Measurements from ENCODE around the gene GOLGA6A. TPM values are rescaled to one million over a fixed set of nuclear protein-coding genes. Genes with fewer than 3 reads are reported as not detected.
"Not testable (repeated sequence)": the region's sequence is repeated elsewhere in the genome, so short reads cannot be mapped to it uniquely, and the experiment has no call there.

Gene GOLGA6A
- total and polyA plus RNA-seq, 2 donors = 0.06 TPM; not detected in 1

GRCh38 chr15:74053517-74053916 is 28.8 kb downstream of the GOLGA6A start:
- 64% methylated on average over 15 of the region's 15 CpGs for WGBS
- Histone ChIP-seq H3K4me1 (ENCODE audit: insufficient read depth) (no peaks in the 10 kb centered on the region), H3K36me3 (ENCODE audit: insufficient read depth) (no peaks in the 10 kb centered on the region), H3K4me3 (ENCODE audit: low read depth, low read length) (no peak overlapping the region), H3K27ac (ENCODE audit: low read depth) (no peak overlapping the region)
- no peak for DNase-seq (ENCODE audit: extremely low spot score)

- H3K27ac ChIP-seq (ENCODE audit: low read depth); H3K4me1 ChIP-seq (ENCODE audit: insufficient read depth); H3K36me3 ChIP-seq (ENCODE audit: insufficient read depth); DNase-seq (ENCODE audit: extremely low spot score); H3K4me3 ChIP-seq (ENCODE audit: low read depth, low read length): not testable (repeated sequence)
- 91% methylated on average over 42 of the region's 42 CpGs for WGBS
These were observed 29.8 kb downstream of the GOLGA6A start for GRCh38 chr15:74052271-74053260.

GRCh38 chr15:74050556-74051234 is 31.7 kb downstream of the GOLGA6A start:
- Histone ChIP-seq H3K4me3 (ENCODE audit: low read depth, low read length) (no peak overlapping the region), H3K27ac (ENCODE audit: low read depth) (peak overlapping the region; percentile 28), H3K36me3 (ENCODE audit: insufficient read depth) (no peaks in the 10 kb centered on the region), H3K4me1 (ENCODE audit: insufficient read depth) (no peaks in the 10 kb centered on the region)
- 65% methylated on average over 8 of the region's 8 CpGs for WGBS
- no peak for DNase-seq (ENCODE audit: extremely low spot score)

GRCh38 chr15:74050127-74050526 is 32.2 kb downstream of the GOLGA6A start:
- H3K4me1 ChIP-seq (ENCODE audit: insufficient read depth) = no peaks in the 10 kb centered on the region
- H3K4me3 ChIP-seq (ENCODE audit: low read depth, low read length) = no peak overlapping the region
- 87% methylated on average over 5 of the region's 5 CpGs for WGBS
- H3K36me3 ChIP-seq (ENCODE audit: insufficient read depth) = no peaks in the 10 kb centered on the region
- no peak for DNase-seq (ENCODE audit: extremely low spot score)
- H3K27ac ChIP-seq (ENCODE audit: low read depth) = no peak overlapping the region

GRCh38 chr15:74046275-74046674 is 36.1 kb downstream of the GOLGA6A start:
- H3K36me3 ChIP-seq (ENCODE audit: insufficient read depth) = no peaks in the 10 kb centered on the region
- H3K27ac ChIP-seq (ENCODE audit: low read depth) = no peak overlapping the region
- 80% methylated on average over 7 of the region's 7 CpGs for WGBS
- H3K4me3 ChIP-seq (ENCODE audit: low read depth, low read length) = no peak overlapping the region
- H3K4me1 ChIP-seq (ENCODE audit: insufficient read depth) = no peaks in the 10 kb centered on the region
- no peak for DNase-seq (ENCODE audit: extremely low spot score)

- no peaks in the 10 kb centered on the region for H3K4me1 ChIP-seq (ENCODE audit: insufficient read depth)
- H3K4me3 ChIP-seq (ENCODE audit: low read depth, low read length) = no peak overlapping the region
- H3K36me3 ChIP-seq (ENCODE audit: insufficient read depth) = no peaks in the 10 kb centered on the region
- DNase-seq (ENCODE audit: extremely low spot score) = no peak
- WGBS = 81% methylated on average over 7 of the region's 7 CpGs
- no peak overlapping the region for H3K27ac ChIP-seq (ENCODE audit: low read depth)
These were observed 36.6 kb downstream of the GOLGA6A start for GRCh38 chr15:74045636-74046274.

GRCh38 chr15:74045184-74045583 is 37.2 kb downstream of the GOLGA6A start:
- Histone ChIP-seq H3K4me1 (ENCODE audit: insufficient read depth) (no peaks in the 10 kb centered on the region), H3K27ac (ENCODE audit: low read depth) (no peak overlapping the region), H3K4me3 (ENCODE audit: low read depth, low read length) (no peak overlapping the region), H3K36me3 (ENCODE audit: insufficient read depth) (no peaks in the 10 kb centered on the region)
- DNase-seq (ENCODE audit: extremely low spot score) = no peak

- Histone ChIP-seq H3K4me3 (ENCODE audit: low read depth, low read length) (no peak overlapping the region), H3K36me3 (ENCODE audit: insufficient read depth) (no peaks in the 10 kb centered on the region), H3K4me1 (ENCODE audit: insufficient read depth) (no peaks in the 10 kb centered on the region), H3K27ac (ENCODE audit: low read depth) (peak overlapping the region; percentile 47)
- 79% methylated on average over 31 of the region's 31 CpGs for WGBS
- DNase-seq (ENCODE audit: extremely low spot score) = no peak
These were observed 37.9 kb downstream of the GOLGA6A start for GRCh38 chr15:74044267-74045110.

GRCh38 chr15:74043425-74044266 is 38.7 kb downstream of the GOLGA6A start:
- Histone ChIP-seq H3K27ac (ENCODE audit: low read depth) (peak overlapping the region; percentile 47), H3K36me3 (ENCODE audit: insufficient read depth) (no peaks in the 10 kb centered on the region), H3K4me1 (ENCODE audit: insufficient read depth) (no peaks in the 10 kb centered on the region), H3K4me3 (ENCODE audit: low read depth, low read length) (no peak overlapping the region)
- 68% methylated on average over 7 of the region's 7 CpGs for WGBS
- DNase-seq (ENCODE audit: extremely low spot score) = no peak

- no peaks in the 10 kb centered on the region for H3K36me3 ChIP-seq (ENCODE audit: insufficient read depth)
- H3K27ac ChIP-seq (ENCODE audit: low read depth) = no peak overlapping the region
- no peak for DNase-seq (ENCODE audit: extremely low spot score)
- H3K4me3 ChIP-seq (ENCODE audit: low read depth, low read length) = no peak overlapping the region
- H3K4me1 ChIP-seq (ENCODE audit: insufficient read depth) = no peaks in the 10 kb centered on the region
- 92% methylated on average over 11 of the region's 11 CpGs for WGBS
These were observed 39.5 kb downstream of the GOLGA6A start for GRCh38 chr15:74042603-74043424.

GRCh38 chr15:74041777-74042435 is 40.4 kb downstream of the GOLGA6A start:
- DNase-seq (ENCODE audit: extremely low spot score) = no peak
- Histone ChIP-seq H3K4me1 (ENCODE audit: insufficient read depth) (no peaks in the 10 kb centered on the region), H3K4me3 (ENCODE audit: low read depth, low read length) (no peak overlapping the region), H3K36me3 (ENCODE audit: insufficient read depth) (no peaks in the 10 kb centered on the region), H3K27ac (ENCODE audit: low read depth) (no peak overlapping the region)
- WGBS = 90% methylated on average over 8 of the region's 8 CpGs

All from urinary bladder (tissue), 4 donors.